Activated CD4-positive, alpha-beta T cell treated with anti-CD3 and anti-CD28 coated beads for 36 hours (primary cell): ENCODE results near the gene TPSD1. TPM values are rescaled to one million over a fixed set of nuclear protein-coding genes. Genes with fewer than 3 reads are reported as not detected.
A peak's percentile ranks its signal among the peaks of the same experiment; 100 is the strongest.
"Not testable (repeated sequence)": the region's sequence is repeated elsewhere in the genome, so short reads cannot be mapped to it uniquely, and the experiment has no call there.

Experiments
- ATAC-seq: fragments of 200-7000 bp; cut with Tn5 transposase; one replicate; pipeline ENCODE4 v1.10.0; 2021; ENCODE audit warnings: mild to moderate bottlenecking, moderate library complexity
- CTCF ChIA-PET: fragments of 350-600 bp; sonication (Branson Sonifier 250); formaldehyde crosslinking; loops from one replicate; lab custom pipeline; 2021; ENCODE audit warnings: antibody characterized with exemption; lab: Charles Lee
- POLR2A ChIA-PET: fragments of 350-600 bp; sonication (Branson Sonifier 250); formaldehyde crosslinking; loops from one replicate; lab custom pipeline; 2021; ENCODE audit warnings: antibody characterized with exemption, inconsistent platforms; lab: Charles Lee
- DNase-seq: peaks from one replicate; pipeline ENCODE4 v3.0.0-alpha.2; 2020
- H3K27ac Mint-ChIP-seq: one replicate; pipeline ENCODE4 v1.8.0; 2021; ENCODE audit warnings: mixed read lengths
- H3K27me3 Mint-ChIP-seq: one replicate; pipeline ENCODE4 v1.8.0; 2021; ENCODE audit warnings: mixed read lengths
- H3K36me3 Mint-ChIP-seq: one replicate; pipeline ENCODE4 v1.8.0; 2021; ENCODE audit warnings: low read depth, mixed read lengths
- H3K4me1 Mint-ChIP-seq: one replicate; pipeline ENCODE4 v1.8.0; 2021; ENCODE audit warnings: mixed read lengths
- H3K4me3 Mint-ChIP-seq: one replicate; pipeline ENCODE4 v1.8.0; 2021; ENCODE audit warnings: mild to moderate bottlenecking, moderate library complexity, mixed read lengths
- H3K9me3 Mint-ChIP-seq: one replicate; pipeline ENCODE4 v1.8.0; 2021; ENCODE audit warnings: low read depth, mixed read lengths
- intact Hi-C, 2 experiments: fragments of 100-400 bp; cut with DNase I in 1 of 2; cut with micrococcal nuclease in 1 of 2; formaldehyde crosslinking; loops; one replicate each; pipeline versions ENCODE4 v1.14.2 to v1.15.1; 2022 to 2024; cut with DNase I, micrococcal nuclease
- total RNA-seq, 2 experiments: library from RNA; stranded (reverse); gene quantifications; one replicate each; pipeline ENCODE4 v1.2.3, GENCODE V29; 2021

Gene TPSD1
- total RNA-seq, 2 experiments from 2014 or later = not detected

DNA sequence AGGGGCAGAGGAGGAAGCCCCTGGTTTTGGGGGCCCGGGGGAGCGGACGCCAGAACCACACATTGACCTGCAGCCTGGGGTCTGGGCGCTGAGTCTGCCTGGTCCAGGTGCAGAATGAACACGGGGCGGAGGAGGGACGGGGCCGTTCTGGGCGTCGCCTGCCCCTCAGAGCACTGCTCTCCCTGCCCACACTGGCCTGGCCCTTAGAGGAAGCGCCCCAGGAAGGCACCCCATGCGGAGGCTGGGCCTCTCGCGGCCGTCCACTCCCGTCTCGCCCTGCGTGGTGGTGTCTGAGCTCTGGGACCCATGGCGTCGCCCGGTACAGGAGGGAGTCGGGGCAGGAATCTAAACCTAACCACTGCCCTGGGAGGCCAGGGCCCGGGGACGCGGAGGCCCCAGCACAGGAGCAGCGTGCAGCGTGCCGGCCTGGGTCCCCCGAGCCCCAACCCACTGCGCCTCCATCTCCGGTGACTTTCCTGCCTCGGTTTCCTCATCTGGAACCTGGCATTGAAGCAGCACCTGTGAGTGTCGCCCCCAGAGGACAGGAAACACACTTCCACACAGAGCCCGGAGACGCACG is 4.3 kb downstream of the TPSD1 start:
- ATAC-seq (no peak), DNase-seq (no peak)
- intact Hi-C loops = no loop called here
- Mint-ChIP-seq H3K36me3 (no peaks in the 10 kb centered on the region), H3K4me1 (peaks cover 5% of the 10 kb centered on the region), H3K4me3 (no peak overlapping the region), H3K27me3 (peaks cover 19% of the 10 kb centered on the region), H3K9me3 (peaks cover 8% of the 10 kb centered on the region), H3K27ac (no peak overlapping the region)
- POLR2A ChIA-PET = no interaction called here
- CTCF ChIA-PET = no interaction called here

DNA sequence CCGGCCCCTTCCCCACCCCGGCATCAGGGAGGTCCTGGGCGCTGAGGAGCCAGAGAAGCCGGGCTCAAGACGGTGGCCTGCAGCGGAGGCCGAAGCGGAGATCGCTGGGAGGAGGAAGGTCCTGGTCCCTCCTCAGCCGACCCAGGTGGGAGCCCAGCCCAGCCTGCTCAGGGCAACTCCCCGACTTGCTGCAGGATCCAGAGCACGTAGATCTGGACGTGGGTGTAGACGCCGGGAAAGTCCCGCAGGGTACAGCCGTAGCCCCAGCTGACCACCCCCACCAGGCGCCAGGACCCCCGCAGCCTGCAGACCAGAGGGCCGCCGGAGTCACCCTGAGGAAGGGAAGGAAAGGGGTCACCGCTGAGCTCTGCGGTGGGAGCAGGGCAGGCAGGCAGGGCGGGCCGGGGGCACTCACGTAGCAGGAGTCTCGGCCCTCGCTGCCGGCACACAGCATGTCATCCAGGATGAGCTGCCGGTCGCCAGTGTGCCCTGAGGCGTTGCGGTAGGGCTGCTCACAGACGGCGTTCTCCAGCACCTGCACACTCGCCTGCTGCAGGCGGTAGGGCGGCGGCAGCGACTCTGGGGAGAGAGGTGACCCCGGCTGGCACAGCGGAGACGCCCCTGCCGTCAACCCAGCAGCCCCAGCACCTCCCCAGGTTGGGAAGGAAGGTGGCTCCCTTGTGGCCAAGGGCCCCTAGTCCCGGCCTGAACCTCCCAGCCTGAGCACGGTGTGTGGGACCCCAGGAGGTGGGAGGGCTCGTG is 5.4 kb downstream of the TPSD1 start:
- peaks cover 5% of the 10 kb centered on the region for H3K4me1 Mint-ChIP-seq
- CTCF ChIA-PET = no interaction called here
- H3K27me3 Mint-ChIP-seq = peaks cover 19% of the 10 kb centered on the region
- H3K36me3 Mint-ChIP-seq = no peaks in the 10 kb centered on the region
- intact Hi-C loops = no loop called here
- DNase-seq (peak; percentile 42), ATAC-seq (peak; percentile 51)
- no peak overlapping the region for H3K27ac Mint-ChIP-seq
- POLR2A ChIA-PET = no interaction called here
- peaks cover 8% of the 10 kb centered on the region for H3K9me3 Mint-ChIP-seq
- H3K4me3 Mint-ChIP-seq = no peak overlapping the region

DNA sequence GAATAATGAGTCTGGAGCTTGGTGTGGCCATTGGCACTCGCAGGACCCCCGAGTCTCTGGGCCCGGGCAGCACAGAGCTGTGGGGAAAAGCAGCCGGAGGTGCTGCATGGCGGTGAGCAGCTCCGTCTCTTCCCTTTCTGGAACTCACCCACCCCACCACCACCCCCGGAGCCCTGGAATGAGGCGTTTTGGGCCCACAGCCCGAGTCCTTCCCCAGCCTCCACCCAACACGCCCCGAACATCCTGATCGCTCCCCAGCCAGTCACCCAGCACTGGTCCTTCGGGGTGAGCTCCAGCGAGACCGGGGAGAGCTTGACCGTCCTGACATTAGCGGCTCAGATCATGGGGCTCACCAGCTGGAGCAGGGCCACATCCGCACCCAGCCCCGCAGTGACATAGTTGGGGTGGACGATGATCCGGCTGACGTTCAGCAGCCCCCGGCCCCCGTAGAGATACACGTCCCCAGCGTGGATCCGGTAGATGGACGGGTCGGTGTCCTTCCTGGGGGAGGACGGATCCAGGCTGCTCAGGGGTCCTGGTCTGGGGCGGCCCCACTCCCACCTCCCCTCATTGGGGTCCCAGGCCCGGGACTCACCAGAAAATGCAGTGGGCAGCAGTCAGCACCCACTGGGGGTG is 6.5 kb downstream of the TPSD1 start:
- intact Hi-C loops = no loop called here
- Mint-ChIP-seq H3K36me3 (no peaks in the 10 kb centered on the region), H3K4me3 (no peak overlapping the region), H3K9me3 (peaks cover 8% of the 10 kb centered on the region), H3K4me1 (peaks cover 5% of the 10 kb centered on the region), H3K27me3 (peaks cover 16% of the 10 kb centered on the region), H3K27ac (no peak overlapping the region)
- ChIA-PET CTCF (no interaction called here), POLR2A (no interaction called here)
- ATAC-seq = no peak
- DNase-seq = no peak

DNA sequence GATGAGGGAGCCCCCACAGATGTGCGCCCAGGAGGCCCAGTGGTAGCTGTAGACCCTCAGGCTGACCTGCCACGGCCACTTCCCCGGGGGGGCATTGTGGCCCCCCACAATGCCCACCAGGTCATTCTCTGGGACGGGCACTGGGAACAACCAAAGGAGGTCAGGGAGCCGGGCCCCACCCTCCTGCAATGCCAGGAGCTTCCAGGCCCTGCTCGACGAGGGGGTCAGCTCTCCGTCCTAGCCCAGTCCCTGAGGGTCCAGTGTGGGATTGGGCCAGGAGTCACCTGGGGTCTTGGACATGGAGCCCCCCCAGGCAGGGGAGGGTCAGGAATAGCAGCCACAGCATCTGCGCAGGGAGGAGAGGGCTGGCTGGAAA is 7.0 kb downstream of the TPSD1 start:
- H3K4me3 Mint-ChIP-seq = no peak overlapping the region

DNA sequence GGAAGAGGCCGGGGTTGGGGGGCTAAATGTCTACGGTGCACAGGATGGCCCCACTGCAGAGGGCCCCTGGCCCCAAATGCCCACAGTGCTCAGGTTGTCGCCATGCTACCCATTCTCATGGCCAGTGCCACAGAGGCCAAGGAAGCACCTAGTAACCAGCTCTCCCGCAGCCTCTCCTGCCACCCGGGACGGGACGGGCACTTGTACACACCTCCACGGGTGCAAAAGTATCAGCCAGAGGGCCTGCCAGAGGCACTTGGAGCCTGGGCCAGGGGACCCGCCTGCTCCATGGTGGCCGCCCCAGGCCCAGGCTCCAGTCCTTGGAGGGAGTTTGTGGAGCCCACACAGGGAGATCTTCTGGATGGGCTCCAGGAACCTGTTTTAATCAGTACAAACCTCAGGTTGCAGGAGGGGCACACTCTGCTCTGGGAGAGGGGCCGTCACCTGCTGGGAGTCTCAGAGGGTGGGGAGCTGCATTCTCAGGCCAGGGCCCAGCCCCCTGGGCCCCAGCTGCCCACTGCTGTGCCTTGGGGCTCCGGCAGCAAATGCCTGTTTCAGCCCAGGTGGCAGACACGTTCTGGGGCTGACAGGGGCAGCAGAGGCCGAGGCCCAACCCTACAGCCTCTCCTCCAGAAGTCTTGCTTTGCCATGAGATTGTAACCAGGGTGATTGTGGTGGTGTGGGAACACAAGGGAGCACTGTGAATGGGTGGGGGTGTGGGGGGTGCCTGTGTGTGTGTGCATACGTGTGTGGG is 7.9 kb downstream of the TPSD1 start:
- CTCF ChIA-PET = interaction anchor here (0.5 kb wide), 1 partner anchor 17 kb away, joined by 4 read pairs; no protein-coding TSS in a partner anchor
- no peak for DNase-seq
- H3K4me3 Mint-ChIP-seq = no peak overlapping the region

More for the DNA sequence above, 7.0 kb downstream of the TPSD1 start:
- Mint-ChIP-seq H3K27me3 (peaks cover 16% of the 10 kb centered on the region), H3K9me3 (peaks cover 8% of the 10 kb centered on the region), H3K4me1 (peaks cover 5% of the 10 kb centered on the region), H3K36me3 (no peaks in the 10 kb centered on the region), H3K27ac (no peak overlapping the region)
- no peak for ATAC-seq
- no peak for DNase-seq
- POLR2A ChIA-PET = no interaction called here
- intact Hi-C loops = no loop called here
- CTCF ChIA-PET = no interaction called here

DNA sequence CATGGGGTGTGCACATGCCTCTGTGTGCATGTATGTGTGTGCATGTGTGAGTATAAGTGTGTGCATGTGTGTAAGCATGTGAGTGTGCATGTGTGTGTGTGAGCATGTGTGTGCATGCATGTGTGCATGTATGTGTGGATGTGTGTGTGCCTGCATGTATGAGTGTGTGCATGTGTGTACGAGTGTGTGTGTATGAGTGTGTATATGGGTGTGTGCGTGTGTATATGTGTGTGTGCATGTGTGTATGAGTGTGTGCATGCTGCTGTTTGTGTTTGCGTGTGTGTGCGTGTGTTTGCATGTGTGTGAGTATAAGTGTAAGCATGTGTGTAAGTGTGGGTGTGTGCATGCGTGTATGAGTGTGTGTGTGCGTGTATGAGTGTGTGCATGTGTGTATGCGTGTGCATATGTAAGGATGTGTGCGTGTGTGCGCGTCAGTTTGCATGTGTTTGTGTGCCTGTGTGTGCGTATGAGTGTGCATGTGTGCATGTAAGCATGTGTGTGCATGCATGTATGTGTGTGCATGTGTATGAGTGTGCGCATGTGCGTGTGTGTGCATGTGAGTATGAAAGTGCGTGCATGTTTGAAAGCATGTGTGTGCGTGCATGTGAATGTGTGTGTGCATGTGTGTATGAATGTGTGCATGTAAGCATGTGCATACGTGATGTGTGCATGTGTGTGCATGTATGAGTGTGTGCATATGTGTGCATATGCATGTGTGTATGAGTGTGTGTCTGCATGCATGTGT is 8.6 kb downstream of the TPSD1 start:
- Mint-ChIP-seq H3K27me3 (peaks cover 11% of the 10 kb centered on the region), H3K9me3 (peaks cover 8% of the 10 kb centered on the region), H3K4me1 (no peaks in the 10 kb centered on the region), H3K36me3 (no peaks in the 10 kb centered on the region), H3K4me3 (no peak overlapping the region), H3K27ac (no peak overlapping the region)
- ChIA-PET POLR2A (no interaction called here), CTCF (no interaction called here)
- DNase-seq = no peak
- intact Hi-C loops = no loop called here
- ATAC-seq = no peak

More for the DNA sequence above, 7.9 kb downstream of the TPSD1 start:
- no peak for ATAC-seq
- Mint-ChIP-seq H3K27me3 (peaks cover 16% of the 10 kb centered on the region), H3K9me3 (peaks cover 8% of the 10 kb centered on the region), H3K27ac (no peak overlapping the region), H3K4me1 (peaks cover 5% of the 10 kb centered on the region), H3K36me3 (no peaks in the 10 kb centered on the region)
- intact Hi-C loops = no loop called here
- POLR2A ChIA-PET = no interaction called here

DNA sequence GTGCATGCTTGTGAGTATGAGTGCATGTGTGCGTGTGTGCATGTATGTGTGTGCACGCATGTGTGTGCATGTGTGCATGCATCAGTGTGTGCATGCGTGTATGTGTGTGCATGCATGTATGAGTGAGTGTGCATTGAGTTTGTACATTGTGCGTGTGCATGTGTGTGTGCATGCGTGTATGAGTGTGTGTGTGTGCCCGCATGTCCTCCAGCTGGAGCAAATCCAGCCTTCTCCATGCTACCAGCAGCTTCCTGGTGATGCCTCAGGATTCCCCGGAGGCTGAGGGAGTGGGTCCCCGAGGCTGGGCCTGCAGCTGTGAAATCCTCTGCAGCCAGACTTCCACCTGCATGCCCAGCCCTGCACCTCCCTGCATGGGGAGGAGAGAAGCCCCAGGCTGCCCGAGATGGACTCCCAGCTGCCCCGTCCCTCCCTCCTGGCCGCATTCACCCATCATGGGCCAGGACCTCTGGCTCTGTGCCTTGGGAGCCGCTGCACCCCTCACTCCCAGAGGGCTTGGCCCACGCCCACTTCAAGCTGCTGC is 9.3 kb downstream of the TPSD1 start:
- intact Hi-C loops = no loop called here
- H3K36me3 Mint-ChIP-seq = no peaks in the 10 kb centered on the region
- peaks cover 9% of the 10 kb centered on the region for H3K27me3 Mint-ChIP-seq
- ChIA-PET POLR2A (no interaction called here), CTCF (no interaction called here)
- ATAC-seq (no peak), DNase-seq (no peak)
- peaks cover 8% of the 10 kb centered on the region for H3K9me3 Mint-ChIP-seq
- no peak overlapping the region for H3K4me3 Mint-ChIP-seq
- H3K4me1 Mint-ChIP-seq = no peaks in the 10 kb centered on the region
- H3K27ac Mint-ChIP-seq = no peak overlapping the region

DNA sequence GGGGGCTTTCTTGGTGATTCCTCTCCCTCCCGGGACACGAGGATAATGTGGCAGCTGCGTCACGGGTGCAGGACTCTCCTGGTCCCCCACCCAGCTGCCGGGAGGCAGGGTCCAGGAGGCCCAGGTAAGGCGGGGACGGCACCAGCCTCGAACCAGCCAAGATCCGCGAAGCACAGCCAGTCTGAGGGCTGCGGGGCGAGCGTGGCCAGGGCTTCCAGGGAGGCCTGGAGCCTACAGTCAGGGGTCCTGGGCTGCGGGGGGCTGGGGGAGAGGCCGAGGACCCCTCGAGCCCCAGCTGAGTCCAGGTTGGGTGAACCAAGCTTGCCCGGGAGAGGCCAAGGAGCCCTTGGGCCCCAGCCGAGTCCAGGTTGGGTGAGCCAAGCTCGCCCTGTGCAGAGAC is 10.0 kb downstream of the TPSD1 start:
- POLR2A ChIA-PET = no interaction called here
- no peaks in the 10 kb centered on the region for H3K4me1 Mint-ChIP-seq
- H3K4me3 Mint-ChIP-seq = no peak overlapping the region
- CTCF ChIA-PET = no interaction called here
- H3K36me3 Mint-ChIP-seq = no peaks in the 10 kb centered on the region
- ATAC-seq = no peak
- H3K27me3 Mint-ChIP-seq = peaks cover 4% of the 10 kb centered on the region
- H3K9me3 Mint-ChIP-seq = peaks cover 8% of the 10 kb centered on the region
- intact Hi-C loops = no loop called here
- H3K27ac Mint-ChIP-seq = no peak overlapping the region
- no peak for DNase-seq

DNA sequence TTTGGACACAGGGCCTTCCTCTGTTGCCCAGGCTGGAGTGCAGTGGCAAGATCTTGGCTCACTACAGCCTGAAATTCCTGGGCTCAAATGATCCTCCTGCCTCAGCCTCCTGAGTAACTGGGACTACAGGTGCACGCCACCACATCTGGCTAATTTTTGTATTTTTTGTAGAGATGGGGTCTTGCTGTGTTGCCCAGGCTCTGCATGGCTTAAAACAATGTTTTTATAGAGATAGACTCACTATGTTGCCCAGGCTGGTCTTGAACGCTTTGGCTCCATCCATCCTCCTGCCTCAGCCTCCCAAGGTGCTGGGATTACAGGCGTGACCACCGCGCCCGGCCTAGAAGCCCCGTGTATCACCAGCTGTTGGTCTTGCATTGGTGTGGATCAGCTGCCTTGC is 13.5 kb downstream of the TPSD1 start:
- ATAC-seq, intact Hi-C loops, H3K9me3 Mint-ChIP-seq, H3K4me1 Mint-ChIP-seq, POLR2A ChIA-PET, DNase-seq, H3K27me3 Mint-ChIP-seq, CTCF ChIA-PET, H3K36me3 Mint-ChIP-seq, H3K27ac Mint-ChIP-seq, H3K4me3 Mint-ChIP-seq: not testable (repeated sequence)

DNA sequence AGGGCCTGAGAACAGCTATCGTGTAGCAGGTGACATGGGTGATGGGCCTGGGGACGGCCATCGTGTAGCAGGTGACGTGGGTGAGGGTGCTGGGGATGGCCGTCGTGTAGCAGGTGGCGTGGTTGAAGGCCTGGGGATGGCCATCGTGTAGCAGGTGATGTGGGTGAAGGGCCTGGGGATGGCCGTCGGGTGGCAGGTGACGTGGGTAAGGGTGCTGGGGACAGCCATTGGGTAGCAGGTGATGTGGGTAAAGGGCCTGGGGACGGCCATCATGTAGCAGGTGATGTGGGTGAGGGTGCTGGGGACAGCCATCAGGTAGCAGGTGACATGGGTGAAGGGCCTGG is 15.5 kb downstream of the TPSD1 start:
- DNase-seq = no peak
- Mint-ChIP-seq H3K27me3 (peaks cover 10% of the 10 kb centered on the region), H3K36me3 (no peaks in the 10 kb centered on the region), H3K4me1 (peaks cover 2% of the 10 kb centered on the region), H3K27ac (no peak overlapping the region), H3K4me3 (no peak overlapping the region), H3K9me3 (no peaks in the 10 kb centered on the region)
- intact Hi-C loops = no loop called here
- no peak for ATAC-seq
- ChIA-PET CTCF (interaction anchor here (1.2 kb wide), 1 partner anchor 30 kb away, joined by 4 read pairs; no protein-coding TSS in a partner anchor), POLR2A (no interaction called here)
